RKO (cell line): Measurements from ENCODE around the gene RBP7.
"Not testable (repeated sequence)": the region's sequence is repeated elsewhere in the genome, so short reads cannot be mapped to it uniquely, and the experiment has no call there.

ENCODE experiments used
- DNase-seq: peaks from one replicate; pipeline ENCODE4 v3.0.0-alpha.2; 2016; ENCODE audit warnings: low spot score

The RBP7 gene

DNA sequence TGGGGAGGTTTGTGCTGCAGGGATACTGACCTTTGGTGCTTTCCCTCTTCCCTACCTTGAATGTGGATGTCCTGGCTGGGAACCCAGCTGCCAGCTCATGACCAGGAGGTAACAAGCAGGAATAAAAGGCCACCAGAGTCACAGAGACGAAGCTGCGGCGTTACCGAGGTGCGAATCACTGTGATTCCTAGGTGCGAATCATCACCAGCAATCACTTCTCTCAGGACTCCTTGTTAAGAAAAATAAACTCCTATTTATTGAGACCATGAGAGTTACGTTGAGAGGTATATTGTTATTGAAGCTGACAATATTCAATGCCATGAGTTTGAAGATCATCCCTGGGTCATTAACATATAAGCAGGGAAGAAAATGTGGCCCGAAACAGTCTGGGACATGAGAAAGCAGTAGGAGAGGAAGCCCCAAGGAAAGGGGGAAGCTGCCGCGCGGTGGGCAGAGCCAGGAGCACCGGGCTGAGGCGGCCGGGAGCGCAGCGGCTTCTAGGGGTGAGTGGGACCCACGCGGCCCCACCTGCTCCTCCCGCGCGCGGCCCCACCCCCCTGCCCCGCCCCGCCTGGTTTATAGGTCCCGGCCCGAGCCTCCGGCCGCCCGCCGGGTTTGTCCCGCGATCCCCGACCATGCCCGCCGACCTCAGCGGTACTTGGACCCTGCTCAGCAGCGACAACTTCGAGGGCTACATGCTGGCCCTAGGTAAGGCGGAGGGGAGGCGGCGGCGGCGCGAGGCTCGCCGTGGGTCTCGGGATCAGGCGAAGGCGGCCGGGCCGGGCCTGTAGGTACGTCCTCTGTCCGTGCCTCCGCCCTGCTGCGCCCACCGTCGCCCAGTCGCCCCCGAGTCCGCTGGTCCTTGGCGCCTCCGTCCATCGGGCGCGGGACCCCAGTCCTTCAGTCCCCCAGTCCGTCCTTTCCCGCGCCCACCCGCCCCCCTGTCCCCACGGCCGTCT lies at the start of gene RBP7:
RBP7 (plus strand) TSS at position 605 of the 959 bp plus-strand sequence; CDS start at position 636, 31 bp downstream.
- no peak for DNase-seq

DNA sequence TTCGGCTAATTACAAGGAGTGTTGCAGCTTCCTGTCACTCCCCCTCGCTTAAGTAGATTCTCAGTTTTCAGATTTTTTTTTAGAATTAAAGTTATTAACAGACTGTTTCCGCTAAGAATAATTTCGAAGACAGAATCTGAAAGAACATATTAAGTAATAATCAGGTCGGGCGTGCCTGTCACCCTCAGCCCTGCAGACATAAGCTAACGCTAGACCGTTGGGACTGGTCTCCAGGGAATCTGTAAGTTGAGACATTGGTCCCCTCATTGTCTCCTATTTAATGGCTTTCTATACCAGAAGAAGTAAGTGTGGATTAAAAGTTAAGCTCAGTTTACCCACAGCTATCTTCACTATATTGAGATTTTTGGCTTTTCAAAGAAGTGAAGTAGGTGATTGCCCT lies 39.3 kb upstream of the RBP7 start:
- no peak for DNase-seq

DNA sequence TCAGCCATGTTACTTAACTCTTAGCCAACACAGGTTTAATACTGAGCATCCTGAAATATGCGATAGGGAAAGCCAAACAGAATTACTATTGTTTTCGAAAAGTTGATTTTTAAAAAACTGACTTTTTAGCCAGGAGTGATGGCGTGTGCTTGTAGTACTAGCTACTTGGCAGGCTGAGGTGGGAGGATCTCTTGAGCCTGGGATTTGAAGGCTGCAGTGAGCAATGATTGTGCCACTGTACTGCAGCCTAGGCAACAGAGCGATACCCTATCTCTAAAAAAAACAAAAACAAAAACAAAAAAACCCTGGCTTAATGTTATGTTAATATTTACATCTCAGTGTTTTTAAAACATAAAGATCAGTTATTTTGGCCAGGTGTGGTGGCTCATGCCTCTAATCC lies 37.0 kb upstream of the RBP7 start:
- DNase-seq = no peak

DNA sequence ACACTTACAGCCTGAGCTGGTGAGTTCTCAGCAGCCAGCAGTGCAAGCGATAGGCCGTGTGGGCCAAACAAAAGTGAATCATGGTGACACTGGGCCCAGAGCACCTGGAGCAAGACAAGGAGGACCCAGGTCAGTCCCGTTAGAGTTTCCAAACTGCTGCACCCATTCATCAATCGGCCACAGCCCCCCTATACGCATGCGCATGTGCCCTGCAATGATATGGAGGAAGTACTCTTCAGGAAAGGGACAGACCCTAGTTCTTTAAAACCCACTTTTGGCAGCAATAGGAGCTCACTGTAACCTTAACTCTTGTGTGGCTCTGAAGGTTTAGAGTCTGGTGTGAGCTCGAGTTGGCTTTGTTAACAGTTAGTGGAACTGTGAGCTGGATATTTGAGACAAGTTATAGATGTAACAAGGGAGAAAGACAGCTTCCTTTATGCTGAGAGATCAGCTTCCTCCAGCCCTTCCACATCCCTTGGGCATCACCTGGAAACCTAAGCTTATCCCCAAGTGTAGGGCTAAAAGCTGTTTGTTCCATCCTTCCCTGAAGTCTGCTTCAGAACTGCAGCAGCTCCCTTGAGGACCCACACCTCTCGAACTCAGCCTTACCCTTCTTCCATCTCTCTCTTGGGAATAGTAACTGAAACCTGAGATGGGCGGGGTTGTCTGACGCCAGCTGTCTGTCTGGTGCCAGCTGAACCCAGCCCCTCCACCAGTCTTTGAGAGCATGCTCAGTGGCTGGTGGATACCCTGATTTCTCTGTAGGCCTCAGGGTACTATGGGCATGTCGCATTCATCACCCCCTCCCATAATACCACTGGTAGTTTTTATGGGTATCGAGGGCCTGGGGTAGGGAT lies 36.1 kb upstream of the RBP7 start:
- no peak for DNase-seq

DNA sequence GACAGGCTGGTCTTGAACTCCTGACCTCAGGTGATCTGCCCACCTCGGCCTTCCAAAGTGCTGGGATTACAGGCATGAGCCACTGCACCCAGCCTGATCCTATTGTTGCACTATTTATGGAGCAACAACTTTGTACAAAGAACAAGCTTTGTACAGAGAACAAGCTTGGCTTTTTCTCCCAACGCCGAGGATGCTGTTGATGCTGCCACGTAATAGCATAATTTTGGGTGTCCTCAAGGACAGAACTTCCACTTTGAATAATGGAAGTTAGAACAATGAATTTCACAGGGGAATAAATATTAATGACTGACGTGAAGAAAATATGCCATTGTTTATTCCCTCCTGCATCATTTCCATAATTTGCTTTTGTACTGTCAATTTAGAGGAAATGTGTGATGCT lies 12.8 kb upstream of the RBP7 start:
- DNase-seq = no peak

GRCh38 chr1:9985001-9985400 lies 12.0 kb upstream of the RBP7 start:
- no peak for DNase-seq

GRCh38 chr1:9989773-9990172 lies 7.3 kb upstream of the RBP7 start:
- no peak for DNase-seq

DNA sequence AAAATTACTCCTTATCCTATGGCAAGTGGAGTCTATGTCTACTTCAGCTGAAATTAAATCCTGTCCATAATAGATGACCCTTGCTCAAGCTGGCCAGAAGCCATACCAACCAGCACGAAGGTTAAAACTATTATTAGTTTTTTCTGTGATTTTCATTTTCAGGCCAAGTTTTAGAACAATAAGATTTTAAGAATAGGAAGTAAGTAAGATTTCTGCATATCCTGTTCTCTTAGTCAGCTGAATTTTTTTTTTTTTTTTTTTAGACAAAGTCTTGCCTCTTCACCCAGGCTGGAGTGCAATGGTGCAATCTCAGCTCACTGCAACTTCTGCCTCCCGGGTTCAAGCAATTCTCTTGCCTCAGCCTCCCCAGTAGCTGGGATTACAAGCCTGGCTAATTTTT lies 6.1 kb upstream of the RBP7 start:
- DNase-seq = no peak

DNA sequence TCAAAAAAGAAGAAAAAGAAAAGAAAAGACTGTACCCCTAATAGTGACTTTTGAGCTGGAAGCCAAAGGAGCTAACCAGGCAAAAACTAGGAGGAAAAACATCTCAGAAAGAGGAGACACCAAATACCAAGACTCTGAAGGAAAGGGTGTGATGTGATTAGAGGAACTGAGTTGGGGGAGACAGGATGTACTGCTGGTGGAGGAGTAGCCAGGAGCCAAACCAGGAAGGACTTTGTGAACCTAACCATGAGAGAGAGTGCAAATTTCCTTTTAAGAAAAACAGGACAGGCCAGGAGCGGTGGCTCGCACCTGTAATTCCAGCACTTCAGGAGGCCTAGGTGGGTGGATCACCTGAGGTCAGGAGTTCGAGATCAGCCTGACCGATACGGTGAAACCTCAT lies 4.1 kb upstream of the RBP7 start:
- DNase-seq = no peak

- DNase-seq = no peak
These were observed 3.4 kb upstream of the RBP7 start for GRCh38 chr1:9993561-9994075.

- DNase-seq = no peak
These were observed 4.1 kb downstream of the RBP7 start for GRCh38 chr1:10001016-10001665.

DNA sequence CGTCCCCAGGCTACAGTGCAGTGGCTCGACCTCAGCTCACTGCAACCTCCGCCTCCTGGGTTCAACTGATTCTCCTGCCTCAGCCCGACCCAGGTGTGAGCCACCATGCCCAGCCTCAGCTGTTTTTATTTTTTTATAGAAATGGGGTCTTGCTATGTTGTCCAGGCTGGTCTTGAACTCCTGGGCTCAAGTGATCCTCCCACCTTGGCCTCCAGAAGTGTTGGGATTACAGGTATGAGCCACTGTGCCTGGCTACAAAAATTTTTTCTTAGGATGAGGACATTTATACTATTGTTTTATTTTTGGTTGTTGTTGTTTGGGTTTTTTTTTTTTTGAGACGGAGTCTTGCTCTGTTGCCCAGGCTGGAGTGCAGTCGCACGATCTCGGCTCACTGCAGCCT lies 8.2 kb downstream of the RBP7 start:
- not testable (repeated sequence) for DNase-seq

GRCh38 chr1:10007169-10007568 lies 10.1 kb downstream of the RBP7 start:
- no peak for DNase-seq

GRCh38 chr1:10014016-10014415 lies 17.0 kb downstream of the RBP7 start:
- no peak for DNase-seq

DNA sequence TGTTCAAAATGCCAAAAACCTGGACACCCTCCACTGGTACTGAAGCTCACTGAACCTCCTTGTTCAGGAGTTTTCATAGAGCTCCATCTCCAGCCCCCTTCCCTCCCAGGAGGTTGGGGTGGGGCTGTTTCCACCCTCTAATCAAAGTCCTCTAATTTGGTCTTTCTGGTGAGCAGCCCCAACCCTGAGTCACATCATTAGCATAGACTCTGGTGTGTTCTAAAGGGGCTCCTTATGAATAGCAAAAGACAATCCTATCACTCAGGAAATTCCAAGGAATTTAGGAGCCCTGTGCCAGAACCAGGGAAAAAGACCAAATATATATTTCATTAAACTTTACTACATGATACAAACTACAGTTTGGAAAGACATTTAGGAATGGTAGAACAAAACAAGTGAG lies 22.5 kb downstream of the RBP7 start:
- no peak for DNase-seq

DNA sequence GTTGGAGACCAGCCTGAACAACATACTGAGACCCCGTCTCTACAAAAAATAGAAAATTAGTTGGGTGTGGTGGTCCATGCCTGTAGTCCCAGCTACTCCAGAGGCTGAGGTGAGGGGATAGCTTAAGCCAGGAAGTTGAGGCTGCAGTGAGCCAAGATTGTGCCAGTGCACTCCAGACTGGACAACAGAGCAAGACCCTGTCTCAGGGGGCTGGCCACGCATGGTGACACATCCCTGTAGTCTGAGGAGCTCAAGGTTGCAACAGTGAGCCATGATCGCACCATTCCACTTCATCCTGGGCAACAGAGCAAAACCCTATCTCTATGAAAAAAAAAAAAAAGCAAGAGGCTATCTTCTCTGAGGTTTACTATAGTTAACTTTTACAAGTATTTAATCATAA lies 23.1 kb downstream of the RBP7 start:
- DNase-seq = no peak

DNA sequence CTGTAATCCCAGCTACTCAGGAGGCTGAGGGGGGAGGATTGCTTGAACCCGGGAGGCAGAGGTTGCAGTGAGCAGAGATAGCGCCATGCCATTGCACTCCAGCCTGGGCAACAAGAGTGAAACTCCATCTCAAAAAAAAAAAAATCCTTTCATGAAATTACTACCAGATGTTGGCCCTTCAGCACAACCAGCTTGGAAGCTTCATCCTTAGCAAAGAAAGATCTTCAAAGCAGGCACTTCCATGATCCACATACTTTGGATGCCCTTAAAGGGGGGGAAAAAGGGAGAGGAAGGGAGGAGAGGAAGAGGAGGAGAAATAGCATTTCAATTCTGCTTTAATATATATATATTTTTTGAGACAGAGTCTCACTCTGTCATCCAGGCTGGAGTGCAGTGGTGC lies 23.6 kb downstream of the RBP7 start:
- DNase-seq = not testable (repeated sequence)

DNA sequence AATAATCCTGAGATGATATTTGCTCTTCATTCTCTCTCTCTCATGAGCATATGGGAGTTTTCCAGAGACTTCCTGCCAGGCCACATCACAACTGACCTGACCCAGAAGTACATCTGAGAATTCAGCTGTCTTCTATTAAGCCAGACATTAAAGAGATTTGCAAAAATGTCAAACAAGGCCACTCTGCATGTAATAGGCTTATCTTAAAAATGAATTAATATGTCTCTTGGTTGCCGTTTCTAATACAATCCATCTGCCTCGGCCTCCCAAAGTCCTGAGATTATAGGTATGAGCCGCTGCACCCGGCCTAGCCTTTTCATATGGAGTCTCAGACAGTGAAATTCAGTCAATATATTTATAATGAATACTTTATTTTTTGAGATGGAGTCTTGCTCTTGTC lies 25.0 kb downstream of the RBP7 start:
- DNase-seq = not testable (repeated sequence)

DNA sequence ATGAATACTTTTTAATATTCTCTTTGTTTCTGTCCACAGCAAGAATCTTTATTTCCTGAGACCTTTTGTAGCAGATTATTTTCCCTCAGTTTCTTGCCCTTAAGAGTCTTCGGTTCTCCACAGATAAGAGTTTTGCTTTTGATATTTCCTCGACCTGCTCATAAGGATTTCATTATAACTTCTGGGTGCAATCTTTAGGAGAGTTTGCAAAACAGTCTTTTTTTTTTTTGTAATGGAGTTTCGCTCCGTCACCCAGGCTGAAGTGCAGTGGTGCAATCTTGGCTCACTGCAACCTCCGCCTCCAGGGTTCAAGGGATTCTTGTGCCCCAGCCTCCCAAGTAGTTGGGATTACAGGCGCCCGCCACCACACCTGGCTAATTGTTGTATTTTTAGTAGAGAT lies 25.6 kb downstream of the RBP7 start:
- no peak for DNase-seq

GRCh38 chr1:10025354-10025753 lies 28.3 kb downstream of the RBP7 start:
- no peak for DNase-seq

- no peak for DNase-seq
These were observed 30.0 kb downstream of the RBP7 start for GRCh38 chr1:10027027-10027426.

- not testable (repeated sequence) for DNase-seq
These were observed 32.0 kb downstream of the RBP7 start for GRCh38 chr1:10028956-10029500.
